MG63 (cell line): Measurements from ENCODE around the gene ANO8. TPM values are rescaled to one million over a fixed set of nuclear protein-coding genes. Genes with fewer than 3 reads are reported as not detected.

Experiments
- DNase-seq: peaks from one replicate; pipeline ENCODE4 v3.0.0-alpha.2; 2020
- H3K27me3 ChIP-seq: fragments of 250-450 bp; sonication (Bioruptor Pico); 2 replicates; pipeline ENCODE4 v1.5.1; 2020; ENCODE audit warnings: mild to moderate bottlenecking, moderate library complexity
- H3K36me3 ChIP-seq: fragments of 250-450 bp; sonication (Bioruptor Pico); 2 replicates; pipeline ENCODE4 v1.5.1; 2020; ENCODE audit warnings: mild to moderate bottlenecking, moderate library complexity
- H3K4me3 ChIP-seq: fragments of 250-450 bp; sonication (Bioruptor Pico); 2 replicates; pipeline ENCODE4 v1.5.1; 2020; ENCODE audit warnings: mild to moderate bottlenecking, moderate library complexity
- H3K9me3 ChIP-seq: fragments of 250-450 bp; sonication (Bioruptor Pico); 2 replicates; pipeline ENCODE4 v1.5.1; 2020; ENCODE audit warnings: mild to moderate bottlenecking, moderate library complexity
- total RNA-seq: library from RNA; depleted of rRNA; stranded (reverse); fragments of >200 nt; shearing (Covaris generic); gene quantifications from 2 replicates; pipeline ENCODE4 v1.2.3, GENCODE V29; 2014; ENCODE audit warnings: low replicate concordance

ANO8 gene
- total RNA-seq, 1 experiment from 2014 or later = 3.6 TPM

- DNase-seq = no peak
- Histone ChIP-seq H3K36me3 (peaks cover 18% of the 10 kb centered on the region), H3K4me3 (no peak overlapping the region; the same call in 1 of the 2 replicates), H3K27me3 (no peaks in the 10 kb centered on the region), H3K9me3 (peaks cover 2% of the 10 kb centered on the region; the same call in 1 of the 2 replicates)
These were observed 920 bp upstream of the ANO8 start for GRCh38 chr19:17335575-17335974.

GRCh38 chr19:17333611-17334413 is 843 bp downstream of the ANO8 start:
- peaks cover 2% of the 10 kb centered on the region; the same call in 1 of the 2 replicates for H3K9me3 ChIP-seq
- no peaks in the 10 kb centered on the region for H3K27me3 ChIP-seq
- peaks cover 14% of the 10 kb centered on the region for H3K36me3 ChIP-seq
- H3K4me3 ChIP-seq = peak overlapping the region; percentile 69
- DNase-seq = peak; percentile 57

- H3K4me3 ChIP-seq = no peak overlapping the region
- H3K36me3 ChIP-seq = peaks cover 8% of the 10 kb centered on the region
- peaks cover 2% of the 10 kb centered on the region; the same call in 1 of the 2 replicates for H3K9me3 ChIP-seq
- H3K27me3 ChIP-seq = no peaks in the 10 kb centered on the region
- peak; percentile 71 for DNase-seq
These were observed 1.7 kb downstream of the ANO8 start for GRCh38 chr19:17332677-17333581.

- Histone ChIP-seq H3K9me3 (peaks cover 2% of the 10 kb centered on the region; the same call in 1 of the 2 replicates), H3K27me3 (no peaks in the 10 kb centered on the region), H3K4me3 (no peak overlapping the region), H3K36me3 (peaks cover 8% of the 10 kb centered on the region)
- DNase-seq = no peak
These were observed 2.3 kb downstream of the ANO8 start for GRCh38 chr19:17332360-17332676.

- Histone ChIP-seq H3K27me3 (no peaks in the 10 kb centered on the region), H3K36me3 (peaks cover 8% of the 10 kb centered on the region), H3K4me3 (no peak overlapping the region), H3K9me3 (peaks cover 2% of the 10 kb centered on the region; the same call in 1 of the 2 replicates)
- DNase-seq = no peak
These were observed 3.6 kb downstream of the ANO8 start for GRCh38 chr19:17331045-17331558.

GRCh38 chr19:17330262-17331044 is 4.2 kb downstream of the ANO8 start:
- Histone ChIP-seq H3K36me3 (peaks cover 8% of the 10 kb centered on the region), H3K27me3 (no peaks in the 10 kb centered on the region), H3K4me3 (no peak overlapping the region), H3K9me3 (peaks cover 2% of the 10 kb centered on the region; the same call in 1 of the 2 replicates)
- no peak for DNase-seq

GRCh38 chr19:17329366-17330261 is 5.0 kb downstream of the ANO8 start:
- DNase-seq = no peak
- Histone ChIP-seq H3K27me3 (no peaks in the 10 kb centered on the region), H3K4me3 (no peak overlapping the region), H3K36me3 (peaks cover 8% of the 10 kb centered on the region), H3K9me3 (peaks cover 2% of the 10 kb centered on the region; the same call in 1 of the 2 replicates)

GRCh38 chr19:17328517-17329365 is 5.9 kb downstream of the ANO8 start:
- Histone ChIP-seq H3K36me3 (peaks cover 8% of the 10 kb centered on the region), H3K27me3 (no peaks in the 10 kb centered on the region), H3K4me3 (no peak overlapping the region), H3K9me3 (peaks cover 2% of the 10 kb centered on the region; the same call in 1 of the 2 replicates)
- DNase-seq = no peak

GRCh38 chr19:17327654-17328516 is 6.8 kb downstream of the ANO8 start:
- peaks cover 5% of the 10 kb centered on the region for H3K36me3 ChIP-seq
- peaks cover 2% of the 10 kb centered on the region; the same call in 1 of the 2 replicates for H3K9me3 ChIP-seq
- DNase-seq = no peak
- H3K27me3 ChIP-seq = no peaks in the 10 kb centered on the region
- no peak overlapping the region for H3K4me3 ChIP-seq

- Histone ChIP-seq H3K36me3 (no peaks in the 10 kb centered on the region; the same call in none of the 2 replicates), H3K4me3 (no peak overlapping the region), H3K27me3 (no peaks in the 10 kb centered on the region), H3K9me3 (no peaks in the 10 kb centered on the region)
- no peak for DNase-seq
These were observed 7.5 kb downstream of the ANO8 start for GRCh38 chr19:17327068-17327653.

- Histone ChIP-seq H3K27me3 (no peaks in the 10 kb centered on the region), H3K4me3 (no peak overlapping the region), H3K9me3 (no peaks in the 10 kb centered on the region), H3K36me3 (peaks cover 2% of the 10 kb centered on the region)
- no peak for DNase-seq
These were observed 8.1 kb downstream of the ANO8 start for GRCh38 chr19:17326595-17326966.

GRCh38 chr19:17325881-17326594 is 8.6 kb downstream of the ANO8 start:
- Histone ChIP-seq H3K36me3 (peaks cover 6% of the 10 kb centered on the region), H3K9me3 (no peaks in the 10 kb centered on the region), H3K27me3 (no peaks in the 10 kb centered on the region), H3K4me3 (no peak overlapping the region)
- peak; percentile 39 for DNase-seq

- H3K27me3 ChIP-seq = no peaks in the 10 kb centered on the region
- no peak overlapping the region for H3K4me3 ChIP-seq
- no peaks in the 10 kb centered on the region for H3K9me3 ChIP-seq
- DNase-seq = no peak
- peaks cover 13% of the 10 kb centered on the region for H3K36me3 ChIP-seq
These were observed 9.5 kb downstream of the ANO8 start for GRCh38 chr19:17325133-17325532.
